Sigmoid colon (tissue), 4 donors: ENCODE measurements around the gene LUC7L3.

Experiments used
- POLR2AphosphoS5 ChIP-seq, 4 donors: sonication (generic); formaldehyde crosslinking; IDR thresholded peaks; one replicate each; pipeline ENCODE4 v1.6.1; 2017; ENCODE audit warnings: antibody characterized with exemption in 4 of 4
- TF ChIP-seq, protein P1 (sequence below), 4 experiments: fragments of 450-650 bp in 3 of 4; fragments of 200-600 bp in 1 of 4; IDR thresholded peaks; one replicate each; pipeline ENCODE4 v1.5.1; 2016 to 2019; ENCODE audit warnings: antibody characterized with exemption in 4 of 4, mild to moderate bottlenecking in 3 of 4, moderate library complexity in 2 of 4

- no peak for TF ChIP-seq POLR2AphosphoS5 (IDR thresholded peaks at IDR 0.05)
- TF ChIP-seq, protein P1, sequence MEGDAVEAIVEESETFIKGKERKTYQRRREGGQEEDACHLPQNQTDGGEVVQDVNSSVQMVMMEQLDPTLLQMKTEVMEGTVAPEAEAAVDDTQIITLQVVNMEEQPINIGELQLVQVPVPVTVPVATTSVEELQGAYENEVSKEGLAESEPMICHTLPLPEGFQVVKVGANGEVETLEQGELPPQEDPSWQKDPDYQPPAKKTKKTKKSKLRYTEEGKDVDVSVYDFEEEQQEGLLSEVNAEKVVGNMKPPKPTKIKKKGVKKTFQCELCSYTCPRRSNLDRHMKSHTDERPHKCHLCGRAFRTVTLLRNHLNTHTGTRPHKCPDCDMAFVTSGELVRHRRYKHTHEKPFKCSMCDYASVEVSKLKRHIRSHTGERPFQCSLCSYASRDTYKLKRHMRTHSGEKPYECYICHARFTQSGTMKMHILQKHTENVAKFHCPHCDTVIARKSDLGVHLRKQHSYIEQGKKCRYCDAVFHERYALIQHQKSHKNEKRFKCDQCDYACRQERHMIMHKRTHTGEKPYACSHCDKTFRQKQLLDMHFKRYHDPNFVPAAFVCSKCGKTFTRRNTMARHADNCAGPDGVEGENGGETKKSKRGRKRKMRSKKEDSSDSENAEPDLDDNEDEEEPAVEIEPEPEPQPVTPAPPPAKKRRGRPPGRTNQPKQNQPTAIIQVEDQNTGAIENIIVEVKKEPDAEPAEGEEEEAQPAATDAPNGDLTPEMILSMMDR (IDR thresholded peaks at IDR 0.05) = no peak
Measured at GRCh38 chr17:50781167-50781566, 61.8 kb downstream of the LUC7L3 start.
